K562 (cell line): ENCODE data around the gene OMP. TPM values are rescaled to one million over a fixed set of nuclear protein-coding genes. Genes with fewer than 3 reads are reported as not detected.

Experiments used
- ATAC-seq: fragments of 200-7000 bp; cut with Tn5 transposase; 3 replicates; pipeline ENCODE4 v1.9.1; 2020; ENCODE audit warnings: moderate library complexity
- BruUV-seq: library from RNA; stranded (reverse); fragments of 400-500 nt; replicated peaks from 2 replicates; lab custom pipeline; 2021; lab: Mats Ljungman, UMichigan
- CTCF ChIA-PET: fragments of 300-600 bp; formaldehyde crosslinking; extraction: SDS; loops from one replicate; lab custom pipeline; 2021; ENCODE audit warnings: low intra/inter-chr PET ratio; lab: Yijun Ruan, JAX
- POLR2A ChIA-PET: fragments of 300-600, 350-650 bp; sonication (Branson Sonifier 250); formaldehyde crosslinking; extraction: SDS; loops from one replicate; lab custom pipeline; 2021; ENCODE audit warnings: antibody characterized with exemption, inconsistent platforms; lab: Yijun Ruan, JAX
- DNase-seq, 4 experiments: peaks; one replicate each; pipeline versions ENCODE4 v3.0.0 to v3.0.0-alpha.2; 2011 to 2018; ENCODE audit warnings: low spot score in 3 of 4, mixed read lengths in 3 of 4; ENCODE audit errors: extremely low read depth in 1 of 4
- FAIRE-seq: peaks from 2 replicates; lab custom pipeline; 2011; peaks lifted over from hg19 to GRCh38; lab: Jason Lieb, UNC
- H2AFZ ChIP-seq: 2 replicates; pipeline ENCODE4 v1.6.0; 2011; ENCODE audit warnings: low read depth, low read length, control low read depth, inconsistent platforms
- H3K27ac ChIP-seq: fragments of 200-600 bp; 3 replicates; pipeline ENCODE4 v1.8.0; 2011; ENCODE audit warnings: low read depth, mild to moderate bottlenecking, control low read depth, inconsistent platforms, low read length, moderate library complexity, mixed read lengths; ENCODE audit errors: extremely low read depth
- H3K27me3 ChIP-seq, 2 experiments: fragments of 300-600 bp in 1 of 2; 2 replicates in 1 of 2; 3 replicates in 1 of 2; pipeline versions ENCODE4 v1.6.0 to v1.8.0; 2011; ENCODE audit warnings: inconsistent platforms in 2 of 2, low read length in 2 of 2, mild to moderate bottlenecking in 1 of 2, mixed read lengths in 1 of 2, moderate library complexity in 1 of 2; ENCODE audit not compliant: control insufficient read depth in 2 of 2, insufficient read depth in 2 of 2
- H3K36me3 ChIP-seq: fragments of 300-600 bp; 3 replicates; pipeline ENCODE4 v1.8.0; 2011; ENCODE audit warnings: mild to moderate bottlenecking, low read length, inconsistent platforms; ENCODE audit not compliant: control insufficient read depth, insufficient read depth
- H3K4me1 ChIP-seq, 2 experiments: fragments of 200-600 bp in 1 of 2; replicated peaks in 1 of 2; 2 replicates in 1 of 2; 3 replicates in 1 of 2; pipeline versions ENCODE4 v1.5.1 to v1.8.0; 2011; ENCODE audit warnings: inconsistent platforms in 2 of 2, low read length in 2 of 2, mild to moderate bottlenecking in 1 of 2, mixed read lengths in 1 of 2, moderate library complexity in 1 of 2; ENCODE audit not compliant: control insufficient read depth in 2 of 2, insufficient read depth in 2 of 2
- H3K4me2 ChIP-seq: 2 replicates; pipeline ENCODE4 v1.6.1; 2011; ENCODE audit warnings: low read length, control low read depth, inconsistent platforms, mixed read lengths; ENCODE audit not compliant: insufficient read depth
- H3K4me3 ChIP-seq: fragments of 200-600 bp; sonication (generic), shearing (Covaris generic); 2 replicates; pipeline ENCODE4 v1.5.1; 2016; ENCODE audit warnings: control low read depth, inconsistent platforms
- H3K79me2 ChIP-seq: fragments of 200-600 bp; 3 replicates; pipeline ENCODE4 v1.8.0; 2011; ENCODE audit warnings: low read length, inconsistent platforms; ENCODE audit not compliant: control insufficient read depth, insufficient read depth
- H3K9ac ChIP-seq, 2 experiments: 2 replicates each; pipeline versions ENCODE4 v1.6.0 to v1.6.1; 2011; ENCODE audit warnings: low read depth in 2 of 2, low read length in 2 of 2, control low read depth in 1 of 2, inconsistent platforms in 1 of 2, mild to moderate bottlenecking in 1 of 2, mixed read lengths in 1 of 2; ENCODE audit not compliant: insufficient read depth in 1 of 2
- H3K9me1 ChIP-seq: one replicate; pipeline ENCODE4 v1.6.0; 2011; ENCODE audit warnings: inconsistent platforms, mild to moderate bottlenecking, low read length, moderate library complexity; ENCODE audit not compliant: control insufficient read depth, insufficient read depth
- H3K9me3 ChIP-seq: replicated peaks from 2 replicates; pipeline ENCODE4 v1.5.1; 2011; ENCODE audit warnings: low read depth, low read length, inconsistent platforms; ENCODE audit not compliant: control insufficient read depth, insufficient read depth
- H4K20me1 ChIP-seq: replicated peaks from 2 replicates; pipeline ENCODE4 v1.6.1; 2011; ENCODE audit warnings: low read length, inconsistent platforms, mixed read lengths; ENCODE audit not compliant: control insufficient read depth, insufficient read depth
- CREM ChIP-seq: IDR thresholded peaks from 2 replicates; pipeline ENCODE4 v1.6.1; 2014; ENCODE audit warnings: antibody characterized with exemption, low read depth
- GATA2 ChIP-seq: sonication (generic); formaldehyde crosslinking; IDR thresholded peaks from 2 replicates; pipeline ENCODE4 v1.4.0; 2020; ENCODE audit warnings: mild to moderate bottlenecking, missing genetic modification reagents
- SP1 ChIP-seq: sonication (generic); formaldehyde crosslinking; IDR thresholded peaks from 2 replicates; pipeline ENCODE4 v1.8.1; 2022; ENCODE audit warnings: mild to moderate bottlenecking, missing genetic modification reagents
- TCF7L2 ChIP-seq: fragments of 150-350 bp; IDR thresholded peaks from 2 replicates; pipeline ENCODE4 v1.6.1; 2016; ENCODE audit warnings: low read depth, mild to moderate bottlenecking, low read length, moderate library complexity
- TSC22D4 ChIP-seq: fragments of 450-650 bp; IDR thresholded peaks from 2 replicates; pipeline ENCODE4 v1.6.1; 2016; ENCODE audit warnings: missing genetic modification characterization, missing biosample characterization, control low read depth
- WGBS: fragments of 100-300 bp; shearing (Covaris generic); methylation state at CpG from one replicate; pipeline ENCODE4 v1.1.6; 2016; ENCODE audit warnings: low coverage, mixed read lengths; ENCODE audit not compliant: insufficient coverage; ENCODE audit errors: missing lambda C conversion rate; 5-methylcytosine and 5-hydroxymethylcytosine counted together
- in situ Hi-C: fragments of 300-500 bp; cut with MboI; formaldehyde crosslinking; loops from 4 replicates; pipeline ENCODE4 v1.15.0; 2018; ENCODE audit warnings: inconsistent platforms, mixed read lengths
- intact Hi-C: fragments of 100-400 bp; cut with micrococcal nuclease; formaldehyde crosslinking; loops from 2 replicates; pipeline ENCODE4 v1.14.2; 2022
- polyA plus RNA-seq, 8 experiments: library from polyadenylated mRNA; depleted of rRNA in 4 of 8; stranded (reverse) in 5 of 8; unstranded in 3 of 8; fragments of >200 nt; fragmentation: Nextera tagmentation in 2 of 8; fragmentation: Illumina TruSeq in 1 of 8; extraction: Ambion mirVana in 2 of 8; extraction: Trizol in 1 of 8; gene quantifications; 2 replicates each; pipeline versions ENCODE4 v1.2.1 to v1.2.3, GENCODE V29; 2011 to 2014; ENCODE audit warnings: inconsistent platforms in 1 of 8, missing spikeins in 1 of 8
- total RNA-seq, 7 experiments: library from RNA; depleted of rRNA in 6 of 7; stranded (reverse); fragments of >200 nt in 6 of 7; fragmentation: Illumina TruSeq in 2 of 7; extraction: Trizol in 2 of 7; gene quantifications; 2 replicates each; pipeline versions ENCODE4 v1.2.1 to v1.2.3, GENCODE V29; 2011 to 2021; ENCODE audit warnings: low replicate concordance in 1 of 7
- TF ChIP-seq, protein P1 (sequence below): fragments of 250-450 bp; sonication (Bioruptor Pico); IDR thresholded peaks from 2 replicates; pipeline ENCODE4 v1.4.0; 2020; ENCODE audit warnings: mild to moderate bottlenecking, moderate library complexity, borderline replicate concordance

The OMP gene
- total and polyA plus RNA-seq, 9 of the 15 experiments (the other 6 are each of a cell fraction or from before 2014, with no cell fraction given): not detected

DNA sequence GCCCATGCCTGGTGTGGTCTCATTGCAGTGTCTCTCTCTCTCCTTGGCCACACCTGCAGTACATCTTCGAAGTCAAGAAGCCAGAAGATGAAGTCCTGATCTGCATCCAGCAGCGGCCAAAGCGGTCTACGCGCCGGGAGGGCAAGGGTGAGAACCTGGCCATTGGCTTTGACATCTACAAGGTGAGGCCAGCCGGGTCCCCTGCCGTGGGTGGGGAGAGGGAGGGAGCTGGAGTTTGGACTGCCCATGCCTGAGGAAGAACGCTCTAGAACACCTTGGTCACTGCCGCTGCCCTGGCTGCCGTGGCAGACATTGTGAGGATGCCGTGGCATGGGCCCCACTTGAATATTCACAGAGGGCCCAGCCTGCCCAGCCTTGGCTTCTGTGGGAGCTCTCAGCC is 16.3 kb downstream of the OMP start:
- Histone ChIP-seq H3K9me1 (no peaks in the 10 kb centered on the region), H3K36me3 (no peaks in the 10 kb centered on the region), H3K9me3 (no peaks in the 10 kb centered on the region), H3K27me3 (peaks cover 11 to 82% of the 10 kb centered on the region in 2 experiments; a peak in 4 of 5 replicates), H3K9ac (no peak overlapping the region), H3K79me2 (no peaks in the 10 kb centered on the region), H3K27ac (no peak overlapping the region), H3K4me1 (peaks cover 0 to 8% of the 10 kb centered on the region in 2 experiments; a peak in 2 of 5 replicates), H2AFZ (no peak overlapping the region), H3K4me2 (no peak overlapping the region), H4K20me1 (no peaks in the 10 kb centered on the region; the same call in 1 of the 2 replicates), H3K4me3 (no peak overlapping the region)
- ATAC-seq (no peak), FAIRE-seq (no peak), DNase-seq (no peak)
- TF ChIP-seq SP1 (no peak), TCF7L2 (no peak), GATA2 (CRISPR knock-in tag) (no peak), CREM (no peak), TSC22D4 (tag) (no peak)
- TF ChIP-seq, protein P1, sequence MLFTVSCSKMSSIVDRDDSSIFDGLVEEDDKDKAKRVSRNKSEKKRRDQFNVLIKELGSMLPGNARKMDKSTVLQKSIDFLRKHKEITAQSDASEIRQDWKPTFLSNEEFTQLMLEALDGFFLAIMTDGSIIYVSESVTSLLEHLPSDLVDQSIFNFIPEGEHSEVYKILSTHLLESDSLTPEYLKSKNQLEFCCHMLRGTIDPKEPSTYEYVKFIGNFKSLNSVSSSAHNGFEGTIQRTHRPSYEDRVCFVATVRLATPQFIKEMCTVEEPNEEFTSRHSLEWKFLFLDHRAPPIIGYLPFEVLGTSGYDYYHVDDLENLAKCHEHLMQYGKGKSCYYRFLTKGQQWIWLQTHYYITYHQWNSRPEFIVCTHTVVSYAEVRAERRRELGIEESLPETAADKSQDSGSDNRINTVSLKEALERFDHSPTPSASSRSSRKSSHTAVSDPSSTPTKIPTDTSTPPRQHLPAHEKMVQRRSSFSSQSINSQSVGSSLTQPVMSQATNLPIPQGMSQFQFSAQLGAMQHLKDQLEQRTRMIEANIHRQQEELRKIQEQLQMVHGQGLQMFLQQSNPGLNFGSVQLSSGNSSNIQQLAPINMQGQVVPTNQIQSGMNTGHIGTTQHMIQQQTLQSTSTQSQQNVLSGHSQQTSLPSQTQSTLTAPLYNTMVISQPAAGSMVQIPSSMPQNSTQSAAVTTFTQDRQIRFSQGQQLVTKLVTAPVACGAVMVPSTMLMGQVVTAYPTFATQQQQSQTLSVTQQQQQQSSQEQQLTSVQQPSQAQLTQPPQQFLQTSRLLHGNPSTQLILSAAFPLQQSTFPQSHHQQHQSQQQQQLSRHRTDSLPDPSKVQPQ (CRISPR knock-in tag): no peak
- WGBS: 0% methylated on average over 9 of the region's 12 CpGs
- intact Hi-C loops (no loop called here), in situ Hi-C loops (no loop called here)
- ChIA-PET POLR2A (interaction anchor here (0.8 to 0.9 kb wide), 2 partner anchors 9 to 18 kb away, joined by 3 read pairs; partner anchors contain the start of gene MYO7A), CTCF (no interaction called here)
- BruUV-seq: no TSS peak
